NCI-H2029 (cell line): ENCODE measurements around the gene FAU.

Experiments
- DNase-seq: peaks from one replicate; lab custom pipeline; 2025; lab: John Stamatoyannopoulos, UW

Gene FAU

DNA sequence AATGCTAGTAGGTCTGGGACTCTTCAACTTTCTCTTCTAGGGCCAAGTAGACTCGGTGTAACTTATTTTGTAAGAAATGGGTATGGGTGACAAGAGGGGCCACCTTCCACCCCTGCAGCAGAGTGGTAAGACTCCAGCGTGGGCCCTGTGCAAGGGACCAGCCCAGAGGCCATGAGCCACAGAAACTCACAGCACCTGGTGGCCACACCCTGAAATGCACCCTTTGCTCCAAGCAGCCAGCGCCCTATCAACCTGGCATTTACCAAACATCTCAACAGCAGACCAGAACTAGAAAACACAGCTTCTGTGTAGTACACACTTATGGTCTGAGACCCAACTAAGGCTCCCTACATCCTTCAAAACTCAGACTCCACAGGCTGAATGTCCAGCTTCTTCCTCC is 43.8 kb downstream of the FAU start:
- DNase-seq = peak; percentile 29

DNA sequence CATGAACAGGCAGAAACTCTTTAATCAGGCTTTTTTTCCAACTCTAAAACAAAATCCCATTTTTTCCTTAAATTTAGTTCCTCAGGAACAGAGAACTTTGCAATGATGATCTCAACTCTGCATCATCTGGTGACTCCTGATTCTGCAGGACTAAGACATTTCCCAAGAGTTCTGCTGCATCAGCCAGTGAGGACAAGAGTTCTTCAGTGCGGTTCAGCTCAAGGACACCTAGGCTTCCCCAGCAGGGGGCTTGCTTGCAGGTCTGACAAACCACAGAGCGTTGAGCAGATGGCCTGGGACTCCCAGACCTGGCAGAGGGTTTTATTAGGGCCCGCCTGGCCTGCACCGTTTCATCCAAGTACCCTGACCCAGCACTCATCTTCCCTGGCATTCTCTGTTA is 44.5 kb downstream of the FAU start:
- no peak for DNase-seq

DNA sequence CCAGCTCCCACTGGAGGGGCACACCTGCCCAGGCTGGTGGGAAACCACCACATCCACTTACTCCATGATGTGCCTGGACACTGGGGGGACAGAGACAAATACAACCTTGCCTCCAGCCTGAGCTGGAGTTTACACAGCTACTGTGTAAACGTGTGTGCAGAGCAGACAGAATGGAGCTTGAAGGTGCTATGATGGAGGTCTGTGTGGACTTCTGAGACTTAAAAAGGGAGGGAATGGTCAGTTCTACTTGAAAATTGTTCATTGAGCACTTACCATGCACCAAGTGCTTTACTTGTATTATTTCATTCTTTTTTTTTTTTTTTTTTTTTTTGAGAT is 49.3 kb downstream of the FAU start:
- no peak for DNase-seq

DNA sequence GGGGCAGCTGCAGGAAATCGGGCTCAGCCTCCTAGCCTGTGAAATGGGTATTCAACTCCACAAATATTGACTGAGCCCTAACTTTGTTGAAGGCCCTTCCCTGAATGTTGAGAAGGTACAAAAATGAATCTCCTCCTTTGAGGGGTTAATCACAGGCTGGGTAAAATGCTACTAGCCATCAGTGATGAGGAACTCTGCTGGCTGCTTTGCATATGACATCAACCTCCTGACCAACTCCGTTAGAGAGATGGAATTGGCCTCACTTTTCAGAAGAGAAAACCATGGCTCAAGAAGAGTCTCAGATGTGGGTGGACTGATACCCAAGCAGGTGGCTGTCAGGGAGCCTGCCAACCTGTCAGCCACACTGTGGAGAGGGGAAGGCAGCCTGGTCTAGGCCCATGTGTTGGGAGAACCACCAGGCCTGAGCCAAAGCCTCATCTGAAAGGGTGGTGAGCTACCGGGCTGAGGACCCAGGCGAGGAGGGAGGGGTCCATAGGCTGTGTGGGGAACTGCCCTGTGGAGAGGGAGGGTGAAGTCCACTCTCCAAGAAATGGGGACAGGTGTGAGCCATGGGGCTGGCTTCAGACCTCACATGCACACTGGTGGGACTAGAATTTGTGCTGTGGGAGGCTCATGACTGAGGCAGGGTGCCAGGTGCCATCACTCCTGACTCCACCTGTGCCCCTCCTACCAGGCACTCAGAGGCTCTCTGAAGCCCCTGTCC is 49.9 kb downstream of the FAU start:
- DNase-seq = no peak
